Activated T-cell treated with anti-CD3 and anti-CD28 coated beads for 1 hour (primary cell): Measurements from ENCODE around the gene ITGBL1.

Experiments
- DNase-seq: peaks from one replicate; pipeline ENCODE4 v3.0.0-alpha.2; 2020; ENCODE audit warnings: low read depth

ITGBL1 gene, protein sequence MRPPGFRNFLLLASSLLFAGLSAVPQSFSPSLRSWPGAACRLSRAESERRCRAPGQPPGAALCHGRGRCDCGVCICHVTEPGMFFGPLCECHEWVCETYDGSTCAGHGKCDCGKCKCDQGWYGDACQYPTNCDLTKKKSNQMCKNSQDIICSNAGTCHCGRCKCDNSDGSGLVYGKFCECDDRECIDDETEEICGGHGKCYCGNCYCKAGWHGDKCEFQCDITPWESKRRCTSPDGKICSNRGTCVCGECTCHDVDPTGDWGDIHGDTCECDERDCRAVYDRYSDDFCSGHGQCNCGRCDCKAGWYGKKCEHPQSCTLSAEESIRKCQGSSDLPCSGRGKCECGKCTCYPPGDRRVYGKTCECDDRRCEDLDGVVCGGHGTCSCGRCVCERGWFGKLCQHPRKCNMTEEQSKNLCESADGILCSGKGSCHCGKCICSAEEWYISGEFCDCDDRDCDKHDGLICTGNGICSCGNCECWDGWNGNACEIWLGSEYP

DNA sequence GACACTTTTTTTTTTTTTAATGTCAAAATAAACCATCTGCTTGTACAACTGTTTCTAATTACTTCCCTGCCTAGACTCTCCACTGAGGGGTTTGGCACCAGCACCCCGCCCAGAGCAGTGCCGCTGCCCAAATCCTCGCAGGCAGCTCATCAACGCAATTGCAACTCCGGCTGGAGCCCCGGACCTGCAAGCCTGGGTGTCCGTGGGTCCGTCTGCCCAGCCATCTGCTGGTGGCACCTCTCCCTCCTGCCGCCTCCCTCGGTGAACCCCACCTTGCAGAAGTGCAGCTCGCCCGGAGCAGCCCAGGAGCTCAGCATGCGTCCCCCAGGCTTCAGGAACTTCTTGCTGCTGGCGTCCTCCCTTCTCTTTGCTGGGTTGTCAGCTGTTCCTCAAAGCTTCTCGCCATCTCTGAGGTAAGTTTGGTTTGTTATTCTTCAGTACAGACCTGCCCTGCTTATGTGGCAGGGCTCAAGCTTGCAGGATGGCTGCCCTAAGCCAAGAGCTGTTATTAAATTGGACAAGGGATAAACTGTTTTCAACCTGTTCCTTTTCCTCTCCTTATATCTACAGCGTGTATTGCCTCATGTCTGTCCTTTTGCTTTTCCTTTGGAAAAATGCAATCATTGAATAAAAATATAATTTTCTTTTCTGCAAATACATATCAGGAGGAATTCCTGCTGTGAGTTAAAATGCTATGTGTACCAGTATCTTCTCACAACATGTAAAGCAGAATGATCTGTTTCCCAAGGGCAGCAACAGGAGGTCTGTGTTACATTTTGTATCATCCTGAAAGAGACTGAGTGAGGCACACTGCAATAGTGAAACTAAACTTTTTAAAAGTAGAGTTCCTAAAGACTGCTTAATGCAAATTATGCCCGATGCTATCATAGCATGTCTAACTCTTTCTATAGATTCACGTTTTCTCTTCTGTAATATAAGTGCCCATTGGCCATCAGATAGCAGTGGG lies at the start of gene ITGBL1:
Gene ITGBL1 (plus strand): TSS at position 157 of the 967 bp plus-strand sequence. CDS start 159 bp downstream, at position 316.
- DNase-seq: no peak

DNA sequence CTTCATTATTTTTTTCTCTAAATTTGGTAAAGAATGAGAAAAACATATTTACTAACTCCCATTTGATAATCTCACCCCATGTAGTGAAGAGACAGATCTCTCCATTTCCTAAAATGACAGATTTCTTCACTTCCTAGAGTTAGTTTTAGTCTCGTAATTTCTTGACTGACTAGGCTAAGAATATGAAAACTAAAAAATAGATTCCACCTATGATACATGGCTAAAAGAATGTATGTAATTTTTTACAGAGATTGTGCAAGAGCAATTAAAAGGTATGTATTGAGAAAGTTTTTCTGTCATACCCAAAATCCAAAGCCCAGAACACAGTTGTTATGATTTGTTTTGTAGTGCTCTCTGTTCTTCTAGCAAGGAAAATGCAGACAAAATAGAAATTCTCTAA lies 45.7 kb upstream of the ITGBL1 start:
- DNase-seq: no peak

DNA sequence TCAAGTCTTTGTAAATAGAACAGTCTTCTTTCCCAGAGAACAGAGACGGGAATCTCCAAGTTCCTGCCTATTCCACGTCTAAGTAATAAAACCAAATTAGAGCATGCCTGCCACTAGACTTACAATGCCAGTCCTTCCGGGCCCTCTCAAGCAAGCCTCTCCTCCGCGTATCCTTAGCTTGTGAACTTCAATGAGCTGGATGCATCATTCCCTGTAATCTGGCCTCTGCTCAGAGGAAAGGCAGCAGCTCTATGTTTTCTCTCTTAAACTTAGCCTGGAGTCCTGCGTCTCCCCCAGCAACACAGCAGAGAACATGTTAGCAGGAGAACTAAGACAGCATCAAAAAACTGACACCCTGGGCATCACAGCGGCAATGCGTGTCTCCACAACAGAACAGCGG lies 44.3 kb upstream of the ITGBL1 start:
- DNase-seq: no peak

DNA sequence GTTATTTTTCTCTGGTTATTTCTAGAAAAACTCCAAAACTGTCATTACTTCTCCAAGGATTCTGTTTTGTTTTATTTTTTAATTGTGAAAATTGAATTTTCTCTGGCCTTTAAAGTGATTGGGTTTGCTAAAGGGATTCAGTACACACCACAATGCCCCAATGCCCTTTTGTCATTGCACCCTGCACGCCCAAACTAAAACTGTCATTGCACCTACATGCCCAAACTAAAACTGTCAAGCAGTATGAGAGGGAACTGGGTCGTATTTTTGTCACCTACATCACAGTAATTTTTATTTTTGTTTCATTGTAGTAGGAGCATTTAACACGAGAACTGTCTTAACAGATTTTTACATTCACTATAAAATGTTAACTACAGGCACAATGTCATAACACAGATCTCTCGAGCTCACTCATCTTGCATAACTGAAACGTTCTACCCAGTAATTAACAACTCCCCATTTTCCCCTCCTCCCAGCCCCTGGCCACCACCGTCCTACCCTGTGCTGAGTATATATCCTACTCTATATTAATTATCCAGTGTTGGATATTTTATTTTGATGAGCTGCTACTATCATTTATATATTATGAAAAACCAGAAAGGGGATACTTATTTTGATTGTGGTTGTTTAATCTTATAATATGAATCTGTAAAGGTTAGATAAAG lies 43.4 kb upstream of the ITGBL1 start:
- no peak for DNase-seq

DNA sequence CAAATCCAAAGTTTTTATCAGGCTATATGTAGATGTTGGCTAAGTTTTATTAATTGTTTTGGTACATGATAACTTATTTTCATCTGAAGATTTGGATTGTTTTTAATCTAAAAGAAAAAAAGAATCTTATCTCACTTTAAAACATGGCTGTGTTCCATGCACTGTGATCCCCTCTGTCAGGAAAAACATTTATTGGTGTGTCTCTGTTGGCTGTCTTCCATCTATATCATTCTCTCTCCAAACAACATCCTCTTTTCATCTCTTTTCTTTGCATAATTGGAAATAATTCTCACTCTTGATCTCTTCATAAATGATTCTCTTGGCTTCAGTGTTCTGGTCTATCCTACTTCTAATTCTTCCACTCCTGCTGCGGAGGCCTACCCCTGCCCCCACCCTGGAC lies 40.4 kb upstream of the ITGBL1 start:
- DNase-seq: no peak

DNA sequence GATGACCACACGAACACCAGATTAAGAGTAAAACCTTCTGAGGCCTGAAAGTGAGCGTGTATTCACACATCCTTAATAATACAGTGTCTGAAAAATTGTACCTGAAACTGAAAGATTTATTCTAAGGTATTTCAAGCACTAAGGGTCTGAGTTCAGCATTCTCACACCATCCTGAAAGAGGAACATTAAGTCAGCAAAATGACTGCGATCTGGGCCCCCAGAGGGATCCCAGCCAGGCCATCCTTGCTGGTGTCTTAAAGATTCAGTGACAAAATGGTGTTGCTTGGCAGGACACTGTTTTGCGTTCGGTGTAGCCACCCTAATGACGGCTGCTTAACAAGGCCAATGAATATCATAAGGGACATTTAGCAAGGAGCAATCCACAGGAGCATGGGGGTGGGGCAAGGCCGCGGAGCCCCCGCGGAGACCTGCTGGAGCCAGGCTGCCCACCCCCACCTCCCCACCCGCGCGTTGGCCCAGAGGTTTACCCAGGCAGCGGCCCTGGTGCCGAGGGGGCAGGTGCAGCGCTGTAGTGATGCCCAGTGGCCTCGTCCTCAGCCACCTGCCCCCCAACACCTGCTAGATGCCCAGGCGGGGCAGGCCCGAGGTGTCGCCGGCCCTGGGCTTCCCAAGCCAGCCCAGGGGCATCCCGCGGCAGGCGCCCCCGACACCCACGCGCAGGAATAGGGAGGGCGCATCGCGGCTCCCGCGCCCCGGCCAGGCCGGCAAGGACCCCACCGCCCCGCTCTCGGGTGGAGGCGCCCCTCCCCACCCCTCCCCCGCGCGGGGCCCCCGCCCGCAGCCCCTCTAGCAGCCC lies 36.9 kb upstream of the ITGBL1 start:
- DNase-seq: no peak

DNA sequence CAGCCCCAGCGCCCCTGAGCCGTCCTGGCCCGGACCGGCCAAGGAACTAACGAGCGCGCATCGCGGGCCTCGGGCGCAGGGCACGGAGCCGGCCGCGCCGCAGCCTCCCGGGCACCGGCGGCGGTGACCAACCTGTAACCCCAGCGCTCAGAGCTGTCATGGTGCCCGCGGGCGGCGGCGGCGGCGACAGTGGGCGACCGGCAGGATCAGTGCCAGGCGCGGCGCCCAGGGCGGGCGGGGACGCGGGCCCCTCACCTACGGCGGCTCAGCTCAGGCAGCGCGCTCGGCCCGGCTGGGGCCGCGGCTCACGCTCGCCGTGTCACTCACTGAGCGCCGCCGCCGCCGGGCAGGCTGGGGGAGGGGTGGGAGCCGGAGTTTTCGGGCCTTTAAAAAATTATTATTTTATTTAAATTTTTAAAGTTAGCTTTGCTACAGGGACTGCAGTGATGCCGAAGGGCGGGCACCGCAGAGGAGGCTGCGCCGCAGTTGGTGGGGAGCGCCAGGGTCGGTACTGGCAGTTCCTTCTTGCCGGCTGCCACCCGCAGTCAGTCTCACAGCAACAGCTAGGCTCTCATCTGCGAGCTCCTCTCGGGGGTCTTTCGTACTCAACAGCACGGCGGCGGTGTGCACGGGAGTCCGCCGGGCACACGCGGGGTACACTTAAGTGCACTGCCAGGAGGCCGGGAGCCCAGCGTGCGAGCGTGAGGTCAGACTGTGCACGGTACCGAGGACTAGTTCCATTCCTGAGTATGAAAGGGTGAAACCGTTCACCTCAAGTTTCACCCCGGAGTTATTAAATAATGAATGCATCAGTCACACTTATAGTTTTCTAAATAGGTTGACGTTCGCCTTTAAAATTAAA lies 36.1 kb upstream of the ITGBL1 start, which contains the start of gene NALCN:
Gene NALCN (minus strand): TSS at position 328 of the 862 bp plus-strand sequence. CDS start 17,382 bp downstream, outside the sequence.
- no peak for DNase-seq

DNA sequence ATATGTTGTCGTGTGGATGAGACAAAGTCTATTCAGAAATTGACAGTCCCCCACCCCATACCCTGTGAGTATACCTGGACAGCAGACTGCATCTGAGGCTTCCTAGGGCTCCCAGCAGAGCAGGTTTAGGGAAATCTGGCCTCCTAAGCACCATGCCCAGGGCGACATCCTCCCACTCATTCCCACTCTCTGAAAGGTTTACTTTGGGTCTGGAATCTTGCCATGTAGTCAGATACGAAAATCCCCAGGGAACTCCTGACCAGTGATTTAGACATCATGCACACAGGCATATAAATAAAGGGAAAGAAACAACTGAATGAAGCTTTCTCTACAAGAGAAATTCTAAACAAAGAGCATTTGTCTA lies 35.5 kb upstream of the ITGBL1 start:
- DNase-seq: no peak

DNA sequence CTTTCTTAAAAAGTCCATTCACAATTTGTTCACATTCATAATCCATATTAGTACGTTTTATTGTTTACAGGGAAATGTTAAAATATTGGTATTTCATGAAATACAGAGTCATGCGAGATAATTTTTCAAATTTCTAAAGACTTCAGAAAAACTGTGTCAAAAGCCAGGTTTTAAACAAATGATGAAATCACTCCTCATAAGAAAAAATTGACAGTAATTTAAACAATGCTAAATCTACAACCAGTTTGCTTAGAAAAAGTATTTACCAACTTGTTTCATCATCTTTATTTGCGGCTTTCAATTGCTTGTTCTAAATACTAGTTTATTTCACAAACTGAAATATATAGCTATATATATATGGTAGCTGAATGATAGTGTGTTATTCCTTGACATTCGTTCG lies 35.0 kb upstream of the ITGBL1 start:
- no peak for DNase-seq

DNA sequence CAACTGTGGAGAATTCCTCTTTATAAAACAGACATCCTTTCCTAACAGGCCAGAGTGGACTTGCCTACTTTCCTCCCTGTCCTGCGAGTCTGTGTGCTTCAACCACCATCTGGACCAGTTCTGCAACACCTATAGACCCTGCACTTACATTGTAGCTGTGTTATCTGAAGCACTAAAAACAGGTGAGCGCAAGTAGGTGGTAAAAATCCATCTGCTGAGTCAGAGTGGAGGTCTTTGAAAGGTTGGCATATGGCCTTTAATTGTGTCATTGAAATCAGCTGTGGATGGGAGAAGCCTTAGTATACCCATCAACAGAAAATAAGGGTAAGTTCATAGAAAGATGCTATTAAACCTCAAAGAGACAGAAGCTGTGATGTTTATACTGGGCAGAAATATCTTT lies 28.6 kb upstream of the ITGBL1 start:
- no peak for DNase-seq

DNA sequence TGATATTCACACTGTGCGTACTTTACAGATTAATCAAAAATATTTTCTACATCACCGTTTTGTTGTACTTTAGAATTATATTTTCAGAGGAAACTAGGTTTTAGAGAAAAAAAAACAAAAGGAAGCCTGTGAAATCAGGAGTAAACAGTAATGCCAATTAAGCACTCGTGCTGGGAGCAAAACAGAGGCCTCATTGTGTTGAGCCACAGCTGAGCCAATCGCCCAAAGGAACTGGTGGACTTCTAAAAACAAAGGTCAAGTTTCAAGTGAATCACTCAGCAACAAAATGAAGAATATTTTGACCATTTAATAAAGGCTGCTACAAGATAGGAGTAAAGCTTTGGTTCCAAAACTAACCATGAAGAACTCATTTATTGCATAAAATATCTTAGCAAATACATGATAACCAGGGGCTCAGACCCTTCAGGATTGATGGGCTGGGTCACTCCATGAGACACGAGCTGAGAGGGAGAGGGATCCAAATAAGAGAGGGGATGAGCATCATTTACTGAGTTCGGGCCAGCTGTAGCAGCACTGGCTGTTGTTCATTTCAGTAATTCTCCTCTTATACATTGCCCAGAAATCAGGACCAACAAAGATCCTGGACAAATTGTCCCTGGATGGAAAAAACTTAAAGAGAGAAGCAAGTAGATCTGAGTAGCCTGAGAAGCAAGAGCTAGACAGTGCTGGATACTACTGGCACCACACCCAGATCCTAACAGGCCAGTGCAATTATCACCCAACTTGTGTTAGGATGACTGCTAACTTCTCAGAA lies 27.9 kb upstream of the ITGBL1 start:
- no peak for DNase-seq

DNA sequence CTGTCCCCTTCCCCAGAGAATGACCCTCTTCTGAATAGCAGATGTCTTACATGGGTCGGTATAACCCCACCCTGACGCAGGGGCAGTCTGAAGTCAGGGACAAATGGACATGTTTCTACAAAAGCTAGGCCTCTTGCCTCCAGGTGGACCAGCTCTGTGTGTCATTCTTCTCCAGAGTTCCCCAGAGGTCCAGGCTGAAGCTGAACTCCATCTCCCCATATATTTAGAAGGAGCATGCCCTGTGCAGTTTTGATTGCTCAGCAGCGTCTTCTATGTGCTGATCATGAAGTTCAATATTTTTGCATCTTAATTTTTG lies 27.4 kb upstream of the ITGBL1 start:
- DNase-seq: no peak

DNA sequence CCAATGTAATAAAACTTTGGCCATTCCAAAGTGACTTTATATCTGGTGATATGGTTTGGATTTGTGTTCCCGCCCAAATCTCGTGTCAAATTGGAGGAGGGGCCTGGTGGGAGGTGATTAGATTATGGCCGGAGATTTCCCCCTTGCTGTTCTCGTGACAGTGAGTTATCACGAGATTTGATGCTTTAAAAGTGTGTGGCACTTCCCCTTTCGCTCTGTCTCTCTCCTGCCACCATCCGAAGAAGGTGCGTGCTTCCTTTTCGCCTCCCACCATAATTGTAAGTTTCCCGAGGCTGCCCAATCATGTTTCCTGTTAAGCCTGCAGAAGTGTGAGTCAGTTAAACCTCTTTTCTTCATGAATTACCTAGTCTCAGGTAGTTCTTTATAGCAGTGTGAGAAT lies 26.9 kb upstream of the ITGBL1 start:
- DNase-seq: no peak

DNA sequence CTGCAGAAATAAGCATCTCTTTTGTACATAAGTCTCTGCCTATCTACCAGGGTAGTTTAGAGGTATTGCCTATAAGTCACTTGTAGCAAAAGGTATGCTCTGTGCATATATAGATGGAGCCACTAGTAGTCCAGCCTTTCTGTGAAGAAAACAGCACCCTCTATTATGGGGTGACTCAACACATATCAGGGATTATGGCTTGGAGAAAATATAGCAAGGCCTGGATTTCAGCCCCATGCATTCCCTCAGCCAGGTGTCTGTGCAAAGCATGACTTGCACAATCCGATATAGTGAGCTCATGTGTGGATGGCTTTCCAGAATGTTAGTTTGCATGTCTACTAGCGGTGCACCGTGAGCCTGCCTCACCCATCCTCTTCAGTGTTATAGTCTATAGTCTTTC lies 22.7 kb upstream of the ITGBL1 start:
- DNase-seq: no peak

DNA sequence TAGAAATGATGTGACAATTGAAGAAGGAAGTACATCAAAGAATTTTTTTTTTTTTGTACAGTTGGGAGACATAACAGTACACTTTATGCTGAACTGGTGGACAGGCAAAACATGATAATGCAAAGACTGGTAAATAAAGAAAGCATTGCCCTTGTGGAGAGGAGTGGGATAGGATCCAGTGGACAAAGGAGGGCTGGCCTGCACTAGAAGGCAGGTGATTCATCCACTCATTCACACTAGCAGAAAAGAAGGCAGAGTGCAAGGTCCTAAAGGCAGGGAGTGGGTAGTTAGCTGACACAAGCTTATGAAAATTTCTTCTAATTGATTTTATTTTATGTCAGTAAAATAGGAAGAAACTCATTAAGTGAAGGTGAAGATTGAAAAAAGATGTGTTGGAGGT lies 18.6 kb upstream of the ITGBL1 start:
- DNase-seq: no peak

DNA sequence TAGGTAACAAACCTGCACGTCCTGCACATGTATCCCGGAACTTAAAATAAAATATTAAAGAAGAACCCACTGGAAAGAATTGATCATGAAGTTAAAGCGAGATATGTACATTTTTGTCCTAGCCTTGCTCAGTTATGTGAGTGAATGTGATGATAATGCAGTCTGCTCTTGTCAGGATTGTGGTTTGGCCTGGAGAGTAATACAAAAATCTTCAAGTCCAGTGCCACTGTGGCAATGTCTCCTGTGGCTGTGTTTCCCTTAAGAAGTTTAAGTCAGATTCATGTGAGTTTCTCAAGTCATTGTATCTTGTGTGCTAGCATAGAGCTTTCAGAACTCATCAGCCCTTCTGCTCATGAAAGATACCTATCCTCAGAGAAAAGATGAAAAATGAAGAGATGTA lies 18.0 kb upstream of the ITGBL1 start:
- DNase-seq: no peak

DNA sequence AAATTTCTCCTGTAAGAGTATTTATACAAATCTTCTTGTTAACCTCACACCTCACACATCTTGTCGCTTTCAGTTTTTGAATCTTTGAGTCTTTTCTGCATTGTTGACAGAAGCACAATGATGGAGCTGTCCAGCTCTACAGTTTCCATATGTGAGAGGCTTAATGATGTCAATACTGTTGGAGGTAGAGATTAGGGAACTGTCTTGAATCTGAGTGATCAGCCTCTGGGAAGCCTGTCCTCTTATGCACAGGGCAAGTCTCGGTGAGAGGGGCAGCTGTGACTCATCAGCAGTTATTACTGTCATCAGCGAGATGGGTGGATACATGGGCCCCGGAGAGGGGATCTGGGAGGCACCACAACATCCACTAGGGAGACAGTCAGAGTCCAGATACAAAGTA lies 4.6 kb upstream of the ITGBL1 start:
- DNase-seq: no peak

DNA sequence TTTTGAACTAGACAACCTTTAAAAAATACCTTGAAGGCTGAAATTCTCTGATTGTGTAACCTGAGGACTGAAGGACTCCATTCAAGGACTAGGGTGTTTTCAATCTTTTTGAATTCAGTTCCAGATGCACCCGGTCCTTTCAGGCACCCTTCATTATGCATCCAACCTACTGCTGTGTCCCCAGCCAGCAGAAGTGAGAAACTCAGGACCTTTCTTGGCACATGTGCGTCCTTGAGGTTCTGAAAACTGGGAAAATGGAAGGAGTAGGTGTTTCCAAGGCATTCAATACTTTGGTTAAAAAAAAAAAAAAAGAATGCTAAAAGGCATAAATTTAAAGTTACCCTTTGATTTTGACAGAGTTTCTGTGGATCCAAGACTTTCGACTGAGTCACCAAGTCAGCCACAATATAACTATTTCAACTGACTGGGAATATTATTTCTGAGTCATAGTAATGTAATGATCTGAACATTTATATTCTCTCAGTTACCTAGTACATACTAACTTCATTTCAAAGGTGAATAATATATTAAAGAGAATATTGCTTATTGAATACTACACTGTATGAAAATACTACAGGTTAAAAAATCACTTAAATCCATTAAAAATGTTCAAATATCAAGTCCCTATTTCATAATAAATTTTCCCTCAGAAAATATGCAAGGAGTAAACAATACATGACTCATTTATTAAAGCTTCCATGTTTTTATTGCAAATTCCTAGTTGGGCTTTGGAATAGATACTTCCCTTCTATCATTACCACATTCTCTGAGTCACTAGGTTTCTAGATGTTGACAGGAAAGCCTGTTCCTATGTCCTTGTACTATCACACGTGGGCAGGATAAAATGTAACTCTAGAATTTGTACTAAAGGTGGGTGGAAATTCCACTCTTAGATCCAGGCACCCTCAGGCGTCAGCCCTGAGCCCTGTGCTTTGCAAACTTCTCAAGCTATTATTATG lies 2.4 kb upstream of the ITGBL1 start:
- no peak for DNase-seq

DNA sequence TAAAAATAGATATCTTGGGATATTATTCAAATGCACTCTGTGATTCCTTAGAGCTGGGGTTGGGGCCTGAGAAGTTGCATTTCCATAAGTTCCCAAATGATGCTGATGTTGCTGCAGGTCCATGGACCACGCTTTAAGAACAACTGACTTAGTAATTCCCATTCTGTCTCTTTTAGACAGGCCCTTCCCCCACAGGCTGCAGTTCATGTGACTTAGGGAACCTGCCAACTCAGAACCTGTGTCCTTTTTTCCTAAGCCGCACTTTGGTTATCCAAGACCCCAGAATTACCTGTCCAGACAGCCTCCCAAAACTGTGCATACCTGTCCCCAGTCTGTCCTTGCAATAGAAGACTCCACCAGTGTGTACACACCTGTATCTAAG lies 1.7 kb upstream of the ITGBL1 start:
- DNase-seq: no peak
